ENCODE measurements around the gene RALGDS.

- TF ChIP-seq CTCF (IDR thresholded peaks at IDR 0.05; ENCODE audit: low read depth, low read length), result no peak
- no peak for TF ChIP-seq EZH2phosphoT487 (IDR thresholded peaks at IDR 0.05; ENCODE audit: low read depth)
Observed at GRCh38 chr9:133108794-133109641, 12.0 kb downstream of the RALGDS start.
